ENCODE measurements around the gene BLOC1S1. TPM values are rescaled to one million over a fixed set of nuclear protein-coding genes. Genes with fewer than 3 reads are reported as not detected.
A peak's percentile ranks its signal among the peaks of the same experiment; 100 is the strongest.

The BLOC1S1 gene
- total and polyA plus RNA-seq, 2 of the 4 experiments (the other 2 are of a cell fraction), result 128 to 285 TPM

DNA sequence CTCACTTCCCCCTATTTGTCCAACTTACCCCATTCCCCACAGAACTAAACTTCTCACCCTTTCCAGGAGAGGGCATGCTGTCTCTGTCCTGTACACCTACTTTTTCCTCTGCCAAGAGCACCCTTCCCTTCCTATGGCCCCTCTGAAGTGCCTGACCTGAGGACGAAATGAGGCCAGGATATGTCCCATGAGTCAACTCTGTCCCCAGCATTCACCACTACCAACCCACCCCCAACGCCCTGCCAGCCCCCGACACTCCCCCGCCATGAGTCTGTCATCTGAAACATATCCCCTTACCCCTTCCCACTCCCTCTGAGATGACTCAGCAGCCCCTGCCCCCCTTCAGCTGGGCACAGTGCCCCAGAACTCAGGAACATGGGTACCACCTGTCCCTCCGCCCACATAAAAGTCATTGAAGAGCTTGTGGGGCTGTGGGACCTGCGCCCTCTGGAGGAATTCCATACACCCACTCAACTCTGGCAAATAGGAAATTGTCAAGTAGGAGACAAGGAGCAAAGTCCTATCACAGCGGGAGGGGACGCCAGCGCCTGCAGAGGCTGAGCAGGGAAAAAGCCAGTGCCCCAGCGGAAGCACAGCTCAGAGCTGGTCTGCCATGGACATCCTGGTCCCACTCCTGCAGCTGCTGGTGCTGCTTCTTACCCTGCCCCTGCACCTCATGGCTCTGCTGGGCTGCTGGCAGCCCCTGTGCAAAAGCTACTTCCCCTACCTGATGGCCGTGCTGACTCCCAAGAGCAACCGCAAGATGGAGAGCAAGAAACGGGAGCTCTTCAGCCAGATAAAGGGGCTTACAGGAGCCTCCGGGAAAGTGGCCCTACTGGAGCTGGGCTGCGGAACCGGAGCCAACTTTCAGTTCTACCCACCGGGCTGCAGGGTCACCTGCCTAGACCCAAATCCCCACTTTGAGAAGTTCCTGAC lies 34.4 kb upstream of the BLOC1S1 start:
- Histone ChIP-seq H3K27ac (ENCODE audit: insufficient read depth, low read length) (no peak overlapping the region), H3K27me3 (ENCODE audit: control insufficient read depth, insufficient read depth, low read length) (peaks cover 12% of the 10 kb centered on the region), H3K79me1 (ENCODE audit: low read depth in 1 of 2, low read length in 2 of 2) (no peaks in the 10 kb centered on the region), H3K56ac (ENCODE audit: extremely low read depth, insufficient read depth, low read length) (no peak overlapping the region), H2AK9ac (replicated peaks; ENCODE audit: low read depth, low read length, poor library complexity) (no peak overlapping the region), H3K9ac (ENCODE audit: low read depth, low read length) (no peak overlapping the region), H4K91ac (ENCODE audit: insufficient read depth, low read depth, low read length) (no peak overlapping the region), H2BK120ac (ENCODE audit: low read depth, low read length) (no peak overlapping the region), H2BK20ac (ENCODE audit: low read depth, low read length) (no peak overlapping the region), H2AK5ac (ENCODE audit: low read depth, low read length) (peak overlapping the region; percentile 13; the same call in 1 of the 2 replicates), H3K4me2 (ENCODE audit: low read depth, low read length) (peak overlapping the region; percentile 69), H3K9me1 (ENCODE audit: insufficient read depth, low read length) (no peaks in the 10 kb centered on the region), H3K36me3 (ENCODE audit: control insufficient read depth, insufficient read depth, low read length) (no peaks in the 10 kb centered on the region), H4K20me1 (ENCODE audit: insufficient read depth, low read length) (no peaks in the 10 kb centered on the region), H3K4me3 (ENCODE audit: insufficient read depth, low read depth, low read length) (no peak overlapping the region), H3K4ac (ENCODE audit: low read depth, low read length) (no peak overlapping the region), H4K5ac (ENCODE audit: low read depth, low read length) (no peak overlapping the region), H3K18ac (ENCODE audit: low read depth, low read length) (no peak overlapping the region), H2BK5ac (ENCODE audit: low read depth, low read length, poor library complexity, severe bottlenecking) (no peak overlapping the region), H2AFZ (replicated peaks; ENCODE audit: low read length, poor library complexity) (peak overlapping the region; percentile 85), H4K8ac (ENCODE audit: low read depth in 2 of 2, low read length in 2 of 2) (no peak overlapping the region), H3K4me1 (ENCODE audit: control insufficient read depth, insufficient read depth, low read length) (peaks cover 2% of the 10 kb centered on the region), H3K23ac (ENCODE audit: low read depth, low read length) (no peak overlapping the region), H3K9me3 (ENCODE audit: control insufficient read depth, insufficient read depth, low read length) (no peaks in the 10 kb centered on the region), H3K14ac (replicated peaks; ENCODE audit: low read depth, low read length) (no peak overlapping the region), H2BK15ac (ENCODE audit: low read depth, low read length) (no peak overlapping the region)
- in situ Hi-C loops (cut with MboI; ENCODE audit: low sequenced_read_pairs) (no loop called here), intact Hi-C loops (cut with micrococcal nuclease) (loop anchor here (1.0 kb wide), 1 partner anchor 56 kb away; no protein-coding TSS in a partner anchor), dilution Hi-C loops (cut with HindIII; ENCODE audit: low sequenced_read_pairs, unreplicated experiment) (no loop called here)
- ATAC-seq (ENCODE audit: low read depth) (peak; percentile 75), DNase-seq (peak; percentile 51)
- ChIA-PET CTCF (interaction anchor here (0.8 to 1.2 kb wide), 3 partner anchors 14 to 480 kb away, joined by 3 read pairs; no protein-coding TSS in a partner anchor), POLR2A (ENCODE audit: unreplicated experiment) (no interaction called here)
- 6% methylated on average over 7 of the region's 17 CpGs; no CpG with 5 or more reads in 1 of the 2 experiments for WGBS, 2 experiments (ENCODE audit: extremely low coverage in 2 of 2, insufficient read length in 1 of 2)
- BruUV-seq (replicated peaks), result no TSS peak
- TF ChIP-seq, protein P1, sequence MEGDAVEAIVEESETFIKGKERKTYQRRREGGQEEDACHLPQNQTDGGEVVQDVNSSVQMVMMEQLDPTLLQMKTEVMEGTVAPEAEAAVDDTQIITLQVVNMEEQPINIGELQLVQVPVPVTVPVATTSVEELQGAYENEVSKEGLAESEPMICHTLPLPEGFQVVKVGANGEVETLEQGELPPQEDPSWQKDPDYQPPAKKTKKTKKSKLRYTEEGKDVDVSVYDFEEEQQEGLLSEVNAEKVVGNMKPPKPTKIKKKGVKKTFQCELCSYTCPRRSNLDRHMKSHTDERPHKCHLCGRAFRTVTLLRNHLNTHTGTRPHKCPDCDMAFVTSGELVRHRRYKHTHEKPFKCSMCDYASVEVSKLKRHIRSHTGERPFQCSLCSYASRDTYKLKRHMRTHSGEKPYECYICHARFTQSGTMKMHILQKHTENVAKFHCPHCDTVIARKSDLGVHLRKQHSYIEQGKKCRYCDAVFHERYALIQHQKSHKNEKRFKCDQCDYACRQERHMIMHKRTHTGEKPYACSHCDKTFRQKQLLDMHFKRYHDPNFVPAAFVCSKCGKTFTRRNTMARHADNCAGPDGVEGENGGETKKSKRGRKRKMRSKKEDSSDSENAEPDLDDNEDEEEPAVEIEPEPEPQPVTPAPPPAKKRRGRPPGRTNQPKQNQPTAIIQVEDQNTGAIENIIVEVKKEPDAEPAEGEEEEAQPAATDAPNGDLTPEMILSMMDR (conservative IDR thresholded peaks at IDR 0.05; ENCODE audit: low read depth, low read length), result peak; percentile 35
- TF ChIP-seq NFE2L2 (IDR thresholded peaks at IDR 0.05; ENCODE audit: low read depth, low read length) (0 out of 2 replicates have a peak, but pooled peaks have one; percentile 15), RAD21 (IDR thresholded peaks at IDR 0.05; ENCODE audit: low read length) (peak; percentile 52), FOS (IDR thresholded peaks at IDR 0.05; ENCODE audit: low read depth, low read length) (no peak), MAFK (IDR thresholded peaks at IDR 0.05; ENCODE audit: low read depth, low read length) (no peak), MXI1 (IDR thresholded peaks at IDR 0.05; ENCODE audit: borderline replicate concordance, low read depth, low read length) (no peak), CHD1 (IDR thresholded peaks at IDR 0.05; ENCODE audit: low read depth, low read length) (no peak), POLR2A (IDR thresholded peaks at IDR 0.05; ENCODE audit: low read depth, low read length) (no peak), SMC3 (IDR thresholded peaks at IDR 0.05; ENCODE audit: low read depth, low read length) (peak; percentile 42; the same call in 1 of the 2 replicates), RFX5 (IDR thresholded peaks at IDR 0.05; ENCODE audit: low read depth, low read length) (no peak)
- TF ChIP-seq, protein P2, sequence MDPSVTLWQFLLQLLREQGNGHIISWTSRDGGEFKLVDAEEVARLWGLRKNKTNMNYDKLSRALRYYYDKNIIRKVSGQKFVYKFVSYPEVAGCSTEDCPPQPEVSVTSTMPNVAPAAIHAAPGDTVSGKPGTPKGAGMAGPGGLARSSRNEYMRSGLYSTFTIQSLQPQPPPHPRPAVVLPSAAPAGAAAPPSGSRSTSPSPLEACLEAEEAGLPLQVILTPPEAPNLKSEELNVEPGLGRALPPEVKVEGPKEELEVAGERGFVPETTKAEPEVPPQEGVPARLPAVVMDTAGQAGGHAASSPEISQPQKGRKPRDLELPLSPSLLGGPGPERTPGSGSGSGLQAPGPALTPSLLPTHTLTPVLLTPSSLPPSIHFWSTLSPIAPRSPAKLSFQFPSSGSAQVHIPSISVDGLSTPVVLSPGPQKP (IDR thresholded peaks at IDR 0.05; ENCODE audit: borderline replicate concordance, low read depth, low read length), result no peak

All from IMR-90 (cell line).